Epithelial cell of prostate (primary cell): ENCODE results near the gene SVIP.

Source experiments
- DNase-seq: peaks from one replicate; pipeline ENCODE4 v3.0.0-alpha.2; 2011; ENCODE audit warnings: low read depth, low spot score
- H3K27ac ChIP-seq: fragments of 450-650 bp; 2 replicates; pipeline ENCODE4 v1.5.1; 2017; ENCODE audit warnings: mild to moderate bottlenecking

Gene SVIP

DNA sequence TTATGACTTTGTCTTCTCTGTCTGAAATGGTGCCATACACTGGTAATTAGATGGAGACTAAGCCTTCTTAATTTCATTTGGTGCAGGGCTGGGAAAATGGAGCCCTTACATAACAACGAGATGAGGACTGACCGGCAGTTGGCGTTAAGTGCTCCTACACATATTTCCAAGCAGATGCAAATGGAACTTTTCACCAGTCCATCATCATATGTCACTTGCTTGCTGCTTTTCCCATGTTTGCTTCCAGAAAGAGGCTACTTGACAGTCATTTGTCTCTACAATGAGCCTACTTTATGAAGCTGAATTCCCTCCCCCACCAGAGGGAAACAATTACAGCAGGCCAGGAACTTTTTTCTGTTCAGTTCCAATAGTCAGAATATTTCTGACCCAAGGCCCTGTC lies 32.6 kb downstream of the SVIP start:
- DNase-seq = no peak

DNA sequence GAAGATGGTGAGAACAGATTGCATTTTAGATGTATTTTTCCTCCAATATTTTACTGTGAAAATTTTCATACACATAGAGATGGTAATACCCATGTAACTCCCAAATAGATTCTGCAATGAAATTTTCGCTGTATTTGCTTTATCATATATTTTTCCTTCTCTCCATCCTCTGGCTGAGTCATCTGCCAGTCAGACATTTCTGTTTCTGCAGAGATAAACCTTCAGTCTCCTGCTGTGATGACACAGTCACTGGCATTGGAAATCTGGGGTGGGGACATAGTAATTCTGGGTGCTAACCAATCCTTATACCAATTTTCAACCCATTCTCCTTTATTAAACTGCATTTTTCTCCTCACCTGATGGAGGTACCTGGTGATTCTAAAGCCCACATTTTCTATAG lies 33.7 kb downstream of the SVIP start:
- DNase-seq = no peak
- no peak overlapping the region for H3K27ac ChIP-seq

More for the DNA sequence above, 32.6 kb downstream of the SVIP start:
- H3K27ac ChIP-seq = no peak overlapping the region

DNA sequence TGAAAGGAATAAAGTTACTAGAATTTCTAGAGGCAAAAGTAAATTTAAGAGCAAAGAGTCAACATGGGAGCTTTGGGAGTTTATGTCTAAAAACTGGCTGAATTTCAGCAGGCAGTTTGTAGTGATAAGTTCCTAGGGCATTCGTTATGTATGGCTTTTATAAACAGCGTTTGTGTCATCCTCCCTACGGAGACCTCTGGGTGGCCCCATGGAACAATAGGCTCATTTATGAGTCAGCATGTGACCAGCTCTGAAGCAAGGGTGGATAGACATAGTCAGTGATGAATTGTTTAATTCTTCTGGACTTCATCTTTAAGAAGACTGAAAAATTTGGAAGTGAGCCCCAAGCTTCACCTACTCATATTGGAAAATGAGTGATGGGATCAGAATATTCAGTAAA lies 37.1 kb downstream of the SVIP start:
- DNase-seq = peak; percentile 58
- peak overlapping the region; percentile 19 for H3K27ac ChIP-seq

DNA sequence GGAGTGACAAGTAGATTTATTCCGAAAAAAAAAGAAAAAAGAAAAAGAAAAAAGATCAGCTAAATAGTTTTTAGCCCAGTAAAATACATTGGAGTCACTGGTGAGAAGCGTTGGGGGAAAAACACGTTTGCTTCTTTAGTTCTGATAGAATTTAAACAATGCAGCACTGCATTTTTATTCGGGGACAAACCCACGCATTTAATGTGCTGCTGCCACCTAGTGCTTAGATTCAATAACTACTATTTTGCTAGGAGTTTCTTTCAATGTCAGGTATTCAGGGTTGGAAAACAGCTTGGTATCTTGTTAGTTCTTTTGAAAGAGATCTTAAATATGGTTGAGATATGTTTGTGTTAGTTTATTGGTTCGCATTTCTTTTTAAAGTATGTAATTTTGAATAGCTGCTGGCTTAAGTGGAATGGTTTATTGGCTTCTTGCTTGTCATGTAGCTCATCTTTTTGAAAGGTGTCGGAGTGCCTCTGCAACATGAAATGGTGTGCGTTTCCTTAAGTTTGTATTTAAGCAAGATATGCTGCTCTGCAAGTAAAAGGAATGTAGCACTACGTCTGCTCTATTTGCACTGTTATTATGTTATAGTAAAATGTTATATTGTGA lies 41.9 kb downstream of the SVIP start:
- no peak overlapping the region for H3K27ac ChIP-seq
- no peak for DNase-seq

DNA sequence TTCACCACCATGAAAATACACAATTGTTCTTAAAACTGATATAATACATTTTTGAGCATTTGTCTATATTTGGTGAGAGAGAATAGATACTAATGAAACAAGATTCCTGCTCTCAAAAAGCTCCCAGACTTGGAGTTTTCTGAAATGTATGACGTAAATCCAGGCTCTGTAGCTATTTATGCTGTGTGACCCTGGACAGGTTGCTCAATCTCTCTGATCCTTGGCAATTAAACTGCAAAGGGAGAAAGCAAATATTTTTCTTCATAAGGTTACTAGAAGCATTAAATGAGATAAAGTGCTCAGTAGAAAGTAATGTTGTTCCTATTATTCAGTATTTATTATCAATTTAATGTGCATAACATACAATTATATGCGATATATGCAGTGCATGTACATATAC lies 42.5 kb downstream of the SVIP start:
- no peak overlapping the region for H3K27ac ChIP-seq
- no peak for DNase-seq

DNA sequence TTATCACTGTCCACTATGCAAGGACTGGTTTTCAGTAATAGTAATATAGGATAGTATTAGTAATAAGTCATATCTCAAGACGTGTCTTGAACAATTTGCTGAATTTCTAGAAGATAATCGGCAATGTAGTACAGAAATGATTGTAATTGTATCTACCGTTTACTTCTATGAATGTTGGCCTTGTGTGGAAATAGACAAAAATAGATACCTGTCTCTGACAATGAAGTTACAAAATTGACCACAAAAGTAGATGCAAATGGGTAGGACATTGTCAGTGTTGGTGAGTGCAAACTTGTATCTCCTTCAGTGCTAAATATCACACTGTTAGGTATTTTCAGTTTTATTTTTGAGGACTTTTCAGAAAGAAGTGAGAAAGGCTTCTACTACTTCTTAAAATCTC lies 43.1 kb downstream of the SVIP start:
- no peak overlapping the region for H3K27ac ChIP-seq
- DNase-seq = no peak

DNA sequence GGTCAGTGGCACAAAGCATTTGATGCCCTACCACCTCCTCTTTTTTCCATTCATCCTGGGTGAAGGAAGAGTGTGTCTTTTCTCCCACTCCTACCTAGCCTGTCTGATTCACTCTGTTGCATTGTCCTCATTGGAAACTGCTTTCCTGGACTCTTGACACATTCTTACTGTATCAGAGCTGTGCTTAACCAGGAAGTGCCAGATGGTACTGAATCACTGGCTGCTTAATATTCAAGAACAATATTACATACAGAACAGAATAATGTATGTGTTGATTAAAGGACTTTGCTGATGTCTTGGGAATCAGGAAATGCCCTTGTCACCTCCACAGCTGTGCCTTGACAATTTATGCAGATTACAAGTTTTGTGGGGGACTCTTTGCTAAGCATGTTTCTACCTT lies 44.4 kb downstream of the SVIP start:
- peak; percentile 59 for DNase-seq
- H3K27ac ChIP-seq = peak overlapping the region; percentile 12

DNA sequence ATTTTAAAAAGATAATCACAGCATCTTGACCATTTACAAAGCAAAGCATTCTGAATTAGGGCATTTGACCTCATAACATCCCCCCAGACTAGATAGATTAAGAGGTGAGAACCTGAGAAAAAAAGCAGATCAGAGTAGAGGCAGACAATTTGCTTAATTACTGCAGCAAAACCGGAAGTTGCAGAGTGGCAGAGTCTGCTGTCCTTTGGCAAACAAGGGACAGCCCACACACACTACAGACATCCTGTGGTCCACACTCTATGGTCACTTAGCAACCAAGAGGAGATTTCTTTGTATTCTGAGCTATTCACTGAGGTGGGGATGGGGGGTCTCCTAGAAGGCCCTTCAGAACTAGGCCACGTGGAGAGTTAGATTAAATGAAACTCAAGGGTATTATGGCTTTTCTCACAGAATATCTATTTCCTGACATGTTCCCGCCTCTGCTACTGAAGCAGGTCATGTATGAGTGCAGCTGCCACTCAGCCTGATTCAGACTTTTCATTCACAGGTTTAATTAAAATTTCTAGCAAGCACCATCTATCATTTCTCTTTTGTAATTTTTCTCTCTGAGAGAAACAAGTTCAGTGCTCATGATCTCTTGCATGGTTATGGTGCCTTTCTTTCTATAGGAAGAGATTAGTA lies 48.5 kb downstream of the SVIP start:
- DNase-seq = no peak
- H3K27ac ChIP-seq = no peak overlapping the region

DNA sequence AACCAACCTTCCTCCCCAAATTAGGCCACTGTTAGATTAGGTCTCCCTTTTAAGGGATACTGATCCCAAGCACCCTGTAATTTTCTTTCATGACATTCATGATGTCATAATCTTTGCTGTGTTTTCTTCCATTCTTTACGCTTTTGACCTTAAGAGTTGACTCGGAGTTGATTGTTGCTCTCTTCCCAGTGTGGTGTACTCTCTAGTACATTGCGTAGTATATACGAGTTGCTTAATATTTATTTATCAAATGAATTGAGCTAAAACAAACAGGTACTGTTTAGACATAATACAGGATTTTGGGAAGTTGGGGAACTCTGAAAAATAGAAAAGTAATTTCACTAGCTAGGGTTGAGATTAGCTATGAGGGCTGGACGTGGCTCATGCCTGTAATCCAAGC lies 49.8 kb downstream of the SVIP start:
- DNase-seq = no peak
- no peak overlapping the region for H3K27ac ChIP-seq

DNA sequence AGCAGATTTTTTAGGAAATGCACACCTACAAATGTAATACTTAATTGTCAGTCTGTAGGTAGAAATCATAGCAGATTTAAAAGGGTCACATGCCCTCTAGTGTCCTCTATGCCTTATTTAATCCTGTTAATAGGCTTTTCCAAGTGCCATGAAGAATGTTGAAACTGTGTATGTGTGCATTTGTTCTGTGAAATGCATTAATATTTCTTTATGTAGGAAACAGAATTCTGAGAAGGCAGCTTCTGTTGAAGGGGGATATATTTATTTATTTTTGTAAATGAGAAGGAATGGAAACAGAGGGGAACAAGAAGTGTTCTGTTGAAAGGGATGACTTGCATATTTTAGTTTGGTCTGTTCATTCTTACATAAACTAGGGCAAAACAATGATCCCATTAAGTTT lies 51.0 kb downstream of the SVIP start:
- no peak overlapping the region for H3K27ac ChIP-seq
- DNase-seq = no peak

DNA sequence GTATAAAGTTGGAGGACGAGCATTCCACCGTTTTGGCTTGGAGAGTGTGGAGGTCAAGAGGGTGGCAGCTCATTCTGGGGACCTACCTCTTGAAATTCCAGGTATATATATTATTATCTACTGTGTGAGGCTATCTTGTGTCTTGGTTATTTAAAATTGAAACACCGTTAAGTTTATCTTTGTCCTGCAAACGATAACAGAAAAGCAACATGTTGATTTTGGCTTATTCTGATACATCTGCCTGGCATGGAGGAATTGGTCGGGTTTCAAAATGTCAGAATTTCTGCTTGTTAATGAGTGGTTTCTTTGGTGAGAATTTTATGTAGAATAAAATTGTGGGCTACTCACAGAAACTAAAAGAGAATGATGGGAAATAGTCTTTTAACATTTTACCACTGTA lies 54.4 kb downstream of the SVIP start:
- DNase-seq = no peak
- H3K27ac ChIP-seq = no peak overlapping the region

DNA sequence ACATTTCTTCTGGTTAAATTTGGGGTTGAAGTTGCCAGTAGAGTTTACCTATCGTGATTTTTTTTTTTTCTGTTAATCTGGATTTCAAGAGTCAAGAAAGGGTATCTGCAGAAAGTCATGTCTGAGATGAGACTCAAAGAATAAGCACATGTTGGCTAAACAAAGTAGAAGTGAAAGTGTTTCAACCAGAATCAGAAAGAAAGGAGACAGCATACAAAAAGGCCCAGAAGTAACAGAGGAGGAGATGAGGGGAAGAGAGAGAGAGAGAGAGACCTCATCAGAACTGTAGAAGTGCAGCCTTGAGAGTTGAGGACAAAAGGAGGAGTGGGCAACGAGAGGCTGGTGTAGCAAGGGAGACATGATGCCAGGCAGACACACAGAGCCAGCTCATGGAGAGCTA lies 54.9 kb downstream of the SVIP start:
- DNase-seq = no peak
- no peak overlapping the region for H3K27ac ChIP-seq

DNA sequence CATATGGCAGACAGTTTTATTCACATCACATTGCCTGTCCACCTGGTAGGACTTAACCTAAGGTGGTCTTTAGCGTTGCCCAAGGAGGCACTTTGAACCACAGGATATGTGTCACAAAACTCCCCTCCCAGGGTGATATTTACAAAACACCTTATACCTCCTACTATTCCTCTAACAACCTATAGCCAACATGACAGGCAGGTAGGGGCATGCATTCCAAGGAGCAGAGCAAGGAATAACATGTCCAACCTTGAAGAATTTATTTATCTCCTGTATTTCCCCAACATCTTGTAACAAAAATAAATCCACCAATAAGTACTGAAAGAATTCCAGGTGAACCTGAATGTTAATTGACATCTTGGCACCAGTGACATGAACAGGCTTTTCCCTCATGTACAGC lies 60.5 kb downstream of the SVIP start:
- peak overlapping the region; percentile 23 for H3K27ac ChIP-seq
- DNase-seq = no peak
